GM18526 (cell line): Measurements from ENCODE around the gene CD200.

Experiments
- POLR2A ChIP-seq: IDR thresholded peaks from 3 replicates; pipeline ENCODE4 v1.6.1; 2011; ENCODE audit not compliant: insufficient read length; ENCODE audit errors: extremely low read depth

Gene CD200

GRCh38 chr3:112319516-112320276, 13.3 kb upstream of the CD200 start:
- TF ChIP-seq POLR2A: no peak

GRCh38 chr3:112320691-112321090, 12.3 kb upstream of the CD200 start:
- TF ChIP-seq POLR2A: no peak

DNA sequence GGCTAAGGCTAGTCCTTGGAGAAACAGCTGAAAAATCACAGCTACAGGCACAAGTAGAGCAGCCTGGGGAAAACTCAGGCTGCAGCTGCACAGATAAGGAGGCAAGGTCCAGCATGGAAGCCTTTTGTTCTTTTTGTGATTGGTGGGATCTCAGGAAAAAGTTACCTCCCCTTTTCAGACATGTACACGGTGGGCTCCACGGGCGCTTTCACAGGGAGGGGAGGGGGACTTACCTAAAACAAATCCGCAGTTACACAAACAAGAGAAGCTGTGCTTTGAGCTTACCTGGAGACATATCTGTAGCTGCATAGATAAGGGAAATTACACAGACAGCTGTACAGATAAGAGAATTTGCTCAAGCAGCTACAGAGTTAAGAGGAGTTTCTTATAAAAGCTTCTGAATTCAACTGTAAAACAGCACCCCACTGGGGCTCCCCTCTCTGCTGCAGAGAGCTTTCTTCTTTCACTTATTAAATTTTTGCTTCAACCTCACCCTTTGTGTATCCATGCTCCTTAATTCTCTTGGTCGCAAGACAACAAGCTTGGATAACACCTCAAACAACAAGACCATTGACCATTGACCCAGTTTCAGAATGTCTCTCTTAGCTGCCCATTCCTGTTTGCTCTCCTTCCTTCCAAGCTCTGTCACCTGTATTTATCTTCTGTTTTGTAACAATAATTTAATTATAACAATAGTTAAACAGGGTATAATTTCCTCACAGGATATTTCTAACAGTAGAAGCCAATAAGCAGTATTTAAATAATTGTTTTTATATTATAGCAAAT, 10.9 kb upstream of the CD200 start:
- no peak for TF ChIP-seq POLR2A

DNA sequence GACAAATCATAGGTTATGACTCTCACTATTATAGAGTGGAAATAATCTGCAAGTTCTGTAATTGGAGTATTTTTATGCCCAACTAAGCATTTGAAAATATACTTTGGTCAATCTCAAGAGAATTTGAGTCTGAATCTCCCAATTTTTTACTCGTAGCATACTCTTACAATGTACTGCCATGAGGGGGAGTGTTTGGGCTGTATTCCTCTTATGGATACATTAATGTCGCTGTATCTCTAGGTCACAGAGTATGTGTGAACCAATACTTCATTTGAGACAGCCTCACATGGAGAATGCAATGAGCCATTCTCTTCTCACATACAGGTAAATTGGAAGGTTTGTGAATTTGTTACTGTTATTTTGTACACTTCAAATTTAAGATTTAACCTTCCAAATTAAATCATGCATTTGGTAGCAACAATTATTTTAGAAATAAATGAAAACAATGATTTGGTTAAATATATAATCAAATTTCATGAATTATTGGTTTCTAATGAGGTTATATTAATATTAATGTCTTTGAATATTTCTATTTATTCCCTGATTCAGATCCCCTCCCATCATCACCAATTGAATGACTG, 5.5 kb upstream of the CD200 start:
- no peak for TF ChIP-seq POLR2A

GRCh38 chr3:112331851-112332250, 1.1 kb upstream of the CD200 start:
- TF ChIP-seq POLR2A: no peak

GRCh38 chr3:112333381-112334317, 693 bp downstream of the CD200 start:
- TF ChIP-seq POLR2A: no peak

DNA sequence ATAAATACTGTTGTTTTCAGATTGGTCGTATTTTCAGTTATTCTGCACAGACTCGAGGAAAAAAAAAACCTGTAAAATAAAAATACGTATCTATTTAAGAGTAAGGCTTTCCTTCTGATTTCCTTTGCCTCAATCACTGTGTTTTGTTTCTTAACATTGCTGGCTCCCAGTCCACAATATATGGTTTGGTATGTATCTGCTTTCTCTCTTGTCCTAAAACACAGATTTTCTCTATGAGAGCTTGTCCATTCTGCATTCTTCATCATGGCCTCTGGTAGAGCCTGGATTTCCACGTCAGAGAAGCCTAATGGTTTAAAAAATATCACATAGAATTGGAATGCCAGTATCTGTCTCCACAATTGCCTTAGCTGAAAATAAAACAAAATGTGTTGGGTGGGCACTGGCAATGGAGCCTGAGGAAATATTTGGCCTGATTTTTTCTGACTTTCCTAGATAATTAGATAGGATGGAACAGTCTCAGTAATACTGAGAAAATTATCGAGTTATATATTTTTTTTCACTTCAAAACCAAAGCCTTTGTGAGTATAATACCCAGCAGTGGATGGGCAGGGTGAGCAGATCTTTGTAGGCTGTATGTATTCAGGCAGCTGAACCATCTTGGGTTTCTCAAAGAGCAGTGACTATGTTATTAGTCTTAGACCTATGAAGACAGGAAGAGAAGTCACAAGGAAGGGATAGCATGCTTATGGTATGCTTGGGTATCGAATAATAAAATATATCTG, 1.9 kb downstream of the CD200 start:
- no peak for TF ChIP-seq POLR2A

GRCh38 chr3:112335434-112335781, 2.5 kb downstream of the CD200 start:
- TF ChIP-seq POLR2A: no peak

DNA sequence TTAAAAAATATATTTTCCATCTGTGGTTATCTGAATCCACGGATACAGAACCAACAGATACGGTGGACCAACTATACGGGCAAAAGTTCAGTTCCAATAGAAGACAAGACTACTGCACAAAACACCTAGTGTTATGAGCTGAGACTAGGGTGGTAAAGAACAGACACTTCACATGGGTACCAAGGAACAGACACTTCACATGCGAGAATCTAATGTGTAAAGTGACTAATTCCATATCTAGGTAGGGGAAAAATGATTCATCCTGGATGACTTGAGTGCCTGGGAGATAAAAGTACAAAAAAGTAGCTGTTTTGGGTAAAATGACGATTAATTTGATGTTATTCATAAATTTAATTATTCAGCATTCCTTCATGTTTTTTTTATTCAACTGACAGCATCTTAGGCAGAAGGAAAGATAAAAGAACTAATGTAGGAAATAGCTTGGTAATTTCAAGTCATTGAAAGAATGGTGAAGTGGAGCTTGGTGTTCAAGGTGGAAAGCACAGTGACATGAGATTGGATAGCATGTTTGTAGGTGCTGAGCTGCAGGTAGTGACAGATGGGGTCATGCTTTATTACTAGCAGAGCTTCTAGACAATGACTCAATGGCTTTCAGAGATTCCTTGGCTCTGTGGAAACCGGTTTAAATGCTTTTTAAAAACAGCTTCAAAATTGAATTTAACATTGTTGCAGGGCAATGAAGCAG, 5.2 kb downstream of the CD200 start:
- no peak for TF ChIP-seq POLR2A

GRCh38 chr3:112338727-112339056, 5.7 kb downstream of the CD200 start:
- TF ChIP-seq POLR2A: no peak

DNA sequence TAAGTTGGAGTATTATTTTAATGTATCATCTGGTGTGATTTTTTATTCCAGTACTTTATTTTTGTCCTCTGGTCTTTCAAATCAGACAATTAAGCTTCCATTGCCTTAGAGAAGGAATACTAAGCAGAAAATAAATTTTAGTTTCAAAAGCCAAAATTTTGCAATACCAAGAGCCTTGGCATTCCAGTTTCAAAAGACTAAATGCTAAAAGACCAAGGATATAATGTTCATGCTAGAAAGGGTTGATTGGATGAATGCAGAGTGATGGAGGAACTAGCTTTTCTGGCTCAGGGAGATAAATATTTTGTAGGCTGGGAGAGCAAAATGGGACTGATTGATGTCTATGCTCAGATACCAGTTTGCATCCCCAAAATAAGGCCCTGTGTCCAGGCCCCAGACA, 6.2 kb downstream of the CD200 start:
- no peak for TF ChIP-seq POLR2A

- no peak for TF ChIP-seq POLR2A
Measured at GRCh38 chr3:112339609-112340008, 6.7 kb downstream of the CD200 start.

GRCh38 chr3:112341386-112341785, 8.4 kb downstream of the CD200 start:
- TF ChIP-seq POLR2A: no peak

DNA sequence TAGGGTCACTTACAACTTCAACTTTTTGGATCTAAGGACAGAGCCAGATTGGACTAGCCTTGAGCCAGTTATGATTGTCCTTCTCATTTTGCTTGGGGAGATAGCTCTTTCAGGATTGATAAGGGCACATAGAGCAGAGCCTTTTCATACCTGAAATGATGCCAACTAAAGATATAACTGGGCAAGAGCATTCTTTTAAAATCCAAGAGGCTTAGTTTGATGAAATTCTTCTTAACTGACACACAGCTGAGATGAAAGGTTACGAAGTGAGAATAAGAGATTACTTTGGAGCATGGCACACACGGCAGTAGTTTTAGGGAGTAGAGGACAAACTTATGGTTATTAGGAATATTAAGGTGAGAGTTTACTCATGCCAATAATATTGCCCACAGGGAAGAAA, 12.7 kb downstream of the CD200 start:
- no peak for TF ChIP-seq POLR2A

GRCh38 chr3:112346491-112347122, 13.7 kb downstream of the CD200 start:
- TF ChIP-seq POLR2A: no peak
